8988T (cell line): Measurements from ENCODE around the gene HKDC1.

ENCODE experiments used
- DNase-seq: peaks from one replicate; pipeline ENCODE4 v3.0.0; 2011

Gene HKDC1

DNA sequence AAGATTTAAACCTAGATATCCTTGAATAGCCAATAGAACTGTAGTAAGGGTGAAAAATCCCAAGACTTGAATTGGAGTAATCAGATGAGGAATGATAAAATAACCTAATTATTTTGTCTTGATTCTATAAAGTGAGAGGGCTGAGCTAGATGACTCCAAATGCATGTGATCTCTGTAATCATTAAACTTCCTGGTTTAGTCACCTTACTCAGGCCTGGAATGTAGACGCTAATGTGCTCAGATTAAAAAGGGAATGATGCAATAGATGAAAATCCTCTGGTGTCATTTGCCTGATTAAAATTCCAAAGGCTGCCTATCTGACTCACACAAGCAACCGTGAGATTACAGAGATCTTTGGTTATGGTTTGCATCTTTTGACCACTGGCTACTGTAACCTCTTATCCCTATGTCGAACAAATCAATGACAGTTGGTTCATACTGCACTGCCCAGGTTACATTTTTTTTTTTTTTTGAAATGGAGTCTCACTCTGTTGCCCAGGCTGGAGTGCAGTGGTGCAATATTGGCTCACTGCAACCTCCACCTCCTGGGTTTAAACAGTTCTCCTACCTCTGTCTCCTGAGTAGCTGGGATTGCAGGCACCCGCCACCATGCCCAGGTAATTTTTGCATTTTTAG, 2.9 kb upstream of the HKDC1 start:
- DNase-seq, result no peak

DNA sequence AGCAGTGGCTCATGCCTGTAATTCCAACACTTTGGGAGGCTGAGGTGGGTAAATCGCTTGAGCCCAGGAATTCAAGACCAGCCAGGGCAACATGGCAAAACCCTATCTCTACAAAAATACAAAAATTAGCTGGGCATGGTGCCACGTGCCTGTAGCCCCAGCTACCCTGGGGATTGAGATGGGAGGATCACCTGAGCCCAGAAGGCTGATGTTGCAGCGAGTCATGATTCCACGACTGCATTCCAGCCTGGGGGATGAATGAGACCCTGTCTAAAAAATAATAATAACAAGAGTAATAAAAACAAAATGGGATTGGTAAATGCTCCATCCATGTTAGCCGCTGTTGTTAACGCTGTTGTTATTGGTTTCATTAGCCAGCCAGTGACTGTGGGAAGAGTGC, 1.3 kb upstream of the HKDC1 start:
- DNase-seq, result no peak

GRCh38 chr10:69220507-69220906, 375 bp downstream of the HKDC1 start:
- DNase-seq, result no peak

DNA sequence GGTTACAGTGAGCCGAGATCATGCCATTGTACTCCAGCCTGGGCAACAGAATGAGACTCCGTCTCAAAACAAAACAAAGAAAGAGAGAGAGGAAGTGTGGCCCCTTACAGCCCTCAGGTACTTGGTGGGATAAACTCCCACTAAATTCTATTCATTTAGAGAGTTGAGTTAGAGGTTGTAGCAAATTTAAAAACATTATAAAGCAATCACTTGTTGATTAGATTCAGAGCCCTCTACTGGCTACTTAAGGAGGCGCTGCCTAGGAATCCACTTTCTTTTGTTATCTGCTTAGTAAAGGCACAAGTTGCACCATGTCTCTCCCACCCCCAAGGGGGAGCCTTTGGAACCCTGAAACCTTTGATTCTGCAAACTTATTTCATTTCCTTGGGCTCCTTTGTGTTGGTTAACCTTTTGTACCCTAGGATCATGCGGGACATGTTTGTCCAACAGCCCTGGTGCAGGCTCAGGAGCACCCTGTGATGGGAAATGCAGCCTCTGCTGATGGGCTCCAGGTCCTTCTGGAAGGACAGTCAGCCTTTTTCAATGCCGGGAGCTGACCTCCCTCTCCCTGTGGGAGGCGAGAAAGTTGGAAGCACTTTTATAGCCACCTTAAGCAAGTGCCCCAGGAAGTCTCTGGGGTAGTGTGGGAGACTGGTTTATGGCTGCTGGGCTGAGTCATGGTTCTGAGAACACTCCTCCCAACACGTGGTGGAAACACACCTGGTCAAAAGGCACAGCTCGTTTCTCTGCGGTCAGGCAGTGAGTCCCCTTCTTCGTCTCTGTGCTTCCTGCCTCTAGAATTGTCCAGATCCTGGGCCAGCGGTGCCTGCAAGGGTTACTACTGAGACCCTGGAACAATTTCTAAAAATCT, 2.3 kb downstream of the HKDC1 start:
- DNase-seq, result peak; percentile 45

GRCh38 chr10:69223028-69223342, 2.9 kb downstream of the HKDC1 start:
- no peak for DNase-seq

DNA sequence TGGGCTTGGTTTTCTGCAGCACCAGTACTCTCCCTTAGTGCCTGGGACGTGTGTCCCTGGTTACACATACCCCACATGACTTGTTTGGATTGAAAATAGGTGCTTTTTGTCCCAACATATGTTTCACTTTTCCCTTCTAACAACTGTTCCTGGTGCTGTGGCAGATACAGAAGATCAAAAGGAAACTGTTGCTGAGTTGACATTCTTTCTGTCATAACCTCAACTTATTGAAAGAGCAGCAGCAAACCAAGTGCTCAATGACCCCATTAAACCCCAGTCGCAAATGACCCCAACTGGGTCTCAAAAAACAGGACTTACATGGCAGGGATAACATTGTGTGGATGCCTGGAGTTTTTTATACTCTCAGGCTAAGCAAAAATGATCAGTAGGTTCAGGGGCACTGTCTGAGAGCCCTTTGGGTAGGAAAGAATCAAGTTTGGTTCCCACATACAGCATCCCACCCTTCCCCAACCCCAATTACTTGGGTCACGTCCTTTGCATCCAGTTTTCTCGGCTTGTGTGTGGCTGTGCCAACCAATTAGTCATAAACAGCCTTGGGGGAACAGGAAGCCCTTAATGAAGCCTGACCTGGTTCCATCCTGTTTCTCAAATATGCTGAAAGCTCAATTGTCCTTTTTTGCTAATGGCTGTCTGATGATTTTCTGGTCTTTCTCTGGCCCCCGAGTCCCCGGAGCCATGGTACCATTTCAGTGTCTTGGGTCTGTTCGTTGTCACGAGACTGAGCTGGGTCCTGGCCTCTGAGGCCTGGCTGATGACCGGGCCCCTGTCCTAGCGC, 4.9 kb downstream of the HKDC1 start:
- no peak for DNase-seq

- no peak for DNase-seq
Measured at GRCh38 chr10:69225681-69226080, 5.5 kb downstream of the HKDC1 start.

- no peak for DNase-seq
Measured at GRCh38 chr10:69226919-69227450, 6.9 kb downstream of the HKDC1 start.

GRCh38 chr10:69228151-69228550, 8.0 kb downstream of the HKDC1 start:
- no peak for DNase-seq

DNA sequence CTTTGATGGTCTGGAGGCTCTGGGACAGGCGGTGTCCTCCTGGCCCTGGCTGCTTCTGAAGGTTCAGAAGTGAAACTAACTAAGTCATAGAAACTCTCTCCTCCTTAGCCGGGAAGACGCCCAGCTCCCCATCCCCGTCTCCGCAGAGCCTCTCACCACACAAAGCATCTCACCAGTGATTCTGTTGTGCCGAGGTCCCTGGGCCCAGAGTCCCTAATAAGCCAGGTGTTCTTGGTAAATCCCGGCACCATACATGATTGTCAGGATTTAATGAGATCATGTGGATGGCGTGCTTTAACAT, 9.4 kb downstream of the HKDC1 start:
- DNase-seq, result no peak

DNA sequence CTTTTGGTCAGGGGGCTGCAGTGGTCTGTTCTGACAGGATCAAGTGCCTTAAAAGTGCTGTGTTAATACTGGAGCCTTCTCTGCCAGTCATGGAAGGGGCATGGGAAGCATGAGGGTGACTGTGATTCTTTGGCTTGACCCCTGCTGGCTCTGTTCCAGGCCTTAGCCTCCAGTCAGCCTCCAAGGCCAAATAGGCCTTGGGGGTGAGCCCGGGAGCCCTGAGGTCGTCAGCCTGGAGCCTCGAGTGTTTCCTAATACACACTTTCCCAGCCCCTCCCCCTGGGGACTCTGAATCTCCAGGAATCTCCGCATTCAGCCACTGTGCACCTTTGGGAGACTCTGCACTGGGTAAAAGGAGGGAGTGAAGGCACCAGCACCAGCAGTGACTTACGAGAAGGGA, 10.0 kb downstream of the HKDC1 start:
- DNase-seq, result no peak

- peak; percentile 82 for DNase-seq
Measured at GRCh38 chr10:69232252-69232651, 12.1 kb downstream of the HKDC1 start.

GRCh38 chr10:69232736-69233480, 12.8 kb downstream of the HKDC1 start:
- no peak for DNase-seq

DNA sequence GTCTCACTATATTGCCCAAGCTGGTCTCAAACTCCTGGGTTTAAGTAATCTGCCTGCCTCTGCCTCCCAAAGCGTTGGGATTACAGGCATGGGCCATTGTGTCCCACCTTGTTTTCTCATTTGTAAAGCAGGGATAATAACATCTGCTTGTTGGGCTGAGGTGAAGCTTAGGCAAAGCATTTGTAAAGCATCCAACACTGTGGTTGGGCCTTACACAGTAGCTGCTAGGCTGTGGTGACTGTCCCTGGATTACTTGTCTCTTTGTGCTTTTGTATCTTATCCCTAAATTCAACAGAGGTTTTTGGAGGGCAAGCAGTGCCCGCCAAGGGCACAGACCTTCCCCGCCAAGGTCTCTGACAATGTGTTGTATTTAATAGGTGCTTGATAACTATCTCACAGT, 14.3 kb downstream of the HKDC1 start:
- DNase-seq, result no peak

DNA sequence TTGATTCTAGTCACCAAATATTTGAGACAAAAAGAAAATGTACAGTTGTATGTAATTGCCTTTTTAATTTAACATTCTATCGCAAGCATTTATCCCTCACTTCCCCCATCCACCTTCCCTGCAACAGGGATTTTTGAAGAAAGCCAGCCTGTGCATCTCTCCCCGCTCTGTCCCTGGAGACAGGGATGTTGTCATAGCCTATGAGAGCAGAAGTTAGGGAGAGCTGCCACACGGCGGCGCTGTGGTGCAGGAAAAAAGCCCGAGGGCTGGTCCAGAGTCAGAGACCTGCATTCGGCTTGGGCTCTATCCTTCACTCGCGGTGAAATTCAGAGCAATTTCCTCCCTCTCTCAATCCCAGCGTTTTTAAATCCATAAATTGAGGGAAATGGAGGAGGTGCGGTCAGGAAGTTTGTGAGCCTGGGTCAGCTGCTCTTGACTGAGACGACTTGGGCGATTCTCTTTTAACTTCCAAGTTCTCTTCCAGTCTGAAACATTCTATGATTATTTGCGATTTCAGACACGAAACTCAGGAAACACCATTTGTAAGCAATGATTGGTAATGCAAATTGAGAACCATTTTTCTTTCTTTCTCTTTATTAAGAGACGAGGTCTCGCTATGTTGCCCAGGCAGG, 17.5 kb downstream of the HKDC1 start:
- DNase-seq, result peak; percentile 61

- no peak for DNase-seq
Measured at GRCh38 chr10:69239136-69239535, 19.0 kb downstream of the HKDC1 start.

- no peak for DNase-seq
Measured at GRCh38 chr10:69239816-69240434, 19.8 kb downstream of the HKDC1 start.

- DNase-seq, result no peak
Measured at GRCh38 chr10:69240455-69240854, 20.3 kb downstream of the HKDC1 start.

DNA sequence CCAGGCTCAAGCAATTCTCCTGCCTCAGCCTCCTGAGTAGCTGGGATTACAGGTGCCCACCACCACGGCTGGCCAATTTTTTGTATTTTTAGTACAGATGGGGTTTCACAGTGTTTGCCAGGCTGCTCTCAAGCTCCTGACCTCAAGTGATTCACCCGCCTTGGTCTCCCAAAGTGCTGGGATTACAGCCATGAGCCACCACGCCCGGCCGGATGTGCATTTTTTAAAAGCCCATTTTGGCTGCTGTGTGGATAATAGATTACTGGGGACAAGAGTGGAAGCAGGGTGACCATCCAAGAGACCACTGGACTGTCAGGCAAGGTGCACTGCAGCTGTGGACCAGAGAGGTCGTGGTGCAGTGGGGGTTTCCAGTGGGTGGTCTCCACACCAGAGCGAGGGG, 21.4 kb downstream of the HKDC1 start:
- no peak for DNase-seq

GRCh38 chr10:69242040-69242851, 22.1 kb downstream of the HKDC1 start:
- no peak for DNase-seq

- no peak for DNase-seq
Measured at GRCh38 chr10:69242852-69243212, 22.7 kb downstream of the HKDC1 start.
